ENCODE measurements around the gene PLPPR1.
A peak's percentile ranks its signal among the peaks of the same experiment; 100 is the strongest.
"Not testable (repeated sequence)": the region's sequence is repeated elsewhere in the genome, so short reads cannot be mapped to it uniquely, and the experiment has no call there.

Gene PLPPR1

DNA sequence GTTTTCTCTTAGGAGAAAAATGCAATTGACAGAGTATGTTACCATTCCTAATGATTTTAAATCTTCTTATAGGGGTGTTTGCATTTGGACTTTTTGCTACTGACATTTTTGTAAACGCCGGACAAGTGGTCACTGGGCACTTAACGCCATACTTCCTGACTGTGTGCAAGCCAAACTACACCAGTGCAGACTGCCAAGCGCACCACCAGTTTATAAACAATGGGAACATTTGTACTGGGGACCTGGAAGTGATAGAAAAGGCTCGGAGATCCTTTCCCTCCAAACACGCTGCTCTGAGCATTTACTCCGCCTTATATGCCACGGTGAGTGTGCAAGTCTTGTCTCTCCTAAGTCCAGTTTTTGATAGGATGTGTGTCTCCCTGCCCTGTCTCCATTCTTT, 280.6 kb downstream of the PLPPR1 start:
- DNase-seq = no peak

DNA sequence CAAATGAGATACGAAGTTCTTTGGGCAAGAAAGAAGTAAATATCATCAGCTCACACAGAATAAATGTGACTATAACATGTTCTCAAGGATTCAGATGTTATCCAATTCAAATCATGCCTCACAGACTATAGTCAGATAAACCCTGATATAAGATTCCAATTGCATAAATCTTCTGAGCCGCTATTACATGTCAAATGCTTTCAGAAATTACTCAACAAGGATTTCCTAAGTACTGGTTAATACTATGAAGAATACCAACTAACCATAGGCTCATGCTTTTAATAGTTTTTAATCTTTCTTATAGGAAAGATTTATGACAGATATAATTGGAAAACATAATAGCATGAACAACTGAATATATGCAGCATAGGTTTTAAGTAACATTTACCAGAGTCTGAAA, 282.7 kb downstream of the PLPPR1 start:
- no peak for DNase-seq

DNA sequence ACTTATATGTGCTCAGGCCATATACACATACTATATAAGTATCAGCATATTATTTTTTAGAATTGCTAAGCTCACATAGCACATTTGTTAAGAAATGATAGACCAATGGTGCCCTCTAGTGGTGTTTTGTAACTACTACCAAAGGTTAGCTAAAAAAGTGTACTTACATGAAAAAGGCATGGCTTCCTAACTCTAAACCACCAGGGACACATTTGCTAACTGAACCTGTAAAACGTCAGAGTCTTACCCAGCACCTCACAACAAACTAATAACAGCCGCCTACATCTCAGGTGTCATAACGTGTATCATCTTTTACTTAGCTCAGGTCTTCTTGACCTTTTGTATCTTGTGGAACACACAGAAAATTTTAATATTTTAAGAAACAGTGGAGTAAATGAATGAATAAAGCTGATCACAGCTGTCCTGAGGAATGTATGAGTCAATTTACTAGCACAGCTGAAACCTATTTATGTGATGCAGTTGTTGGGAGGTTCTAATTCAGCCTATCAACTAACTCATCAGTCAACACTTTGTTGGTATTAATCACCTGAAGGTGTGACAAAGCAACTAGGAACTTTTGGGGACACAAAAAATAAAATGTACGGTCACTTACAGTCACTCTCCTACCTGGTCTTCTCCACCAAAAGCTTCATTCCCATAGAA, 283.4 kb downstream of the PLPPR1 start:
- peak; percentile 67 for DNase-seq

DNA sequence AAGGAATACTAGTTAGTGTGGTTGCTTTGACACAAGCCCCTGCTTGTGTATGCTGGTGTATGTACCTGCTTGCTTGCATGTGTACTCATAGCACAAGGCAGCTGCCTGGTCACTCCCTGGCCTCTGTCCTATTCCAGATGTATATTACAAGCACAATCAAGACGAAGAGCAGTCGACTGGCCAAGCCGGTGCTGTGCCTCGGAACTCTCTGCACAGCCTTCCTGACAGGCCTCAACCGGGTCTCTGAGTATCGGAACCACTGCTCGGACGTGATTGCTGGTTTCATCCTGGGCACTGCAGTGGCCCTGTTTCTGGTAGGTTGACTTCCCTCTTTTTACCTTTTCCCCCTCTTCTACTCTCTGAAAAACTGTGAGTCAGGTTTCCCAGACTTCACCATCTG, 284.1 kb downstream of the PLPPR1 start:
- DNase-seq = no peak

DNA sequence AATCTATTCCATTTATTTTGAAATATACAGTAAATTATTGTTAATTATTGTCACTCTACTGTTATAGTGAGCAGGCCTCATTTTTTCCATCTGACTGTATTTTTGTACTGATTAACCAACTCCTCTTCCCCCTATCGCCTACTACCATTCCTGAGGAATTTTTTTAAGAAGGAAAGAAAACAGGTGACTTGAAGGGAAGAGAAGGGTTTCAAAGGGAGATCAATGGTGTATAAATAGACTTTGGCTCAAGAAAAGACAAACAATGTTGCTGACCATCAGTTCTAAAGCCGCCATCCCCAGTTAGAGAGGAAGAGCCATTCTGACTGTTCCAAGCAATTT, 286.6 kb downstream of the PLPPR1 start:
- no peak for DNase-seq

DNA sequence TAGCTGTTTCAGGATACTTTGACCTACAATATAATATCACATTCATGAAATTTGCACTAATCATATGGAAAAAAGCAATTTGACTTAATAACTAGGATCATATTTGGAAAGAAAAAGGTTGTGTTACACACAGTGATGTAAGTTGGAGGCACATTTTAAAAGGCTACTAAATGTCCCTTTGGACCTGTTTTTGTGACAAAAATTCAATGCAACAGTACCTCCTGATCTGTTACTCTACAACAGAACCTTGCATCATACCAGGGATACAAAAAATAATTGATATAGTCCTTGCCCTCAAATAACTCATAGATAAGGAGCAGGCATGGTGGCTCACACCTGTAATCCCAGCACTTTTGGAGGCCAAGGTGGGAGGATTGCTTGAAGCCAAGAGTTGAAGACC, 289.2 kb downstream of the PLPPR1 start:
- no peak for DNase-seq

DNA sequence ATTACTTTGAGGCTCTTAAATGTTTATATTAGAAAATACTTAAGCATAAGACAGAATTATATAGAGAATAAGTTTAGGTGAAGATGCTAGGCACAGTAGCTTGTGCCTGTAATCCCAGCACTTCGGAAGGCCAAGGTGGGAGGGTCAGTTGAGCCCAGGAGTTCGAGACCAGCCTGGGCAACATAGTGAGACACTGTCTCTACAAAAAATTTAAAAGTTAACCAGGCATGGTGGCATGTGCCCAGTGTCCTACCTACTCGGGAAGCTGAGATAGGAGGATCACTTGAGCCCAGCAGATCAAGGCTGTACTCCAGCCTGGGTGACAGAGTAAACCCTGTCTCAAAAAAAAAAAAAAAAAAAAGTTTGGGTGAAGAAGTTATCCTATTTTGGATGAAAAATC, 294.6 kb downstream of the PLPPR1 start:
- no peak for DNase-seq

DNA sequence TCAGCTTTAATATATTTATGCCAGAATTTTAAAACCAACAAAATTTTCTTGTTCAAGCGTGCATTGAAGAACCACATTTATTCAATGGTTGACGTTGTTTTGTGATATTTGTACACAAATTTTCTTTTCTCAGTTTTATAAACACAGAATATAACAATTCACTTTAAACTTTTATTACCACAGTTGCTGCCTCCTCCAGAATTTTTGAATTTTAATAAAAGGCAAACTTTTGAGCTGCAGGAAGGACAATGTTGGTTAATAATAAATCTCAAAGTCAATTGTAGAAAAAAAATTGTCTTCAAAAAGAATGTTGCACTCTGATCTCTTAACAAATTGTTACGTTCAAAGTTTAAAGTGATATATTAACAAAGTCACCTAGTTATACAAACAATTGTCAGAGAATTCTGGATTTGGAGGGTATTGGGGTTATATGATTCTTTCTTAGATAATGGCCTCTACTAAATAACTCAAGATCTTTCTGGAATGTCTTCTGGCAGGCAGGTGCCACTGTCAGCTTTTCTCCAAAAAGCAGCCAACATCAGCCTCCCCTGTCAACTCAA, 295.8 kb downstream of the PLPPR1 start:
- no peak for DNase-seq

DNA sequence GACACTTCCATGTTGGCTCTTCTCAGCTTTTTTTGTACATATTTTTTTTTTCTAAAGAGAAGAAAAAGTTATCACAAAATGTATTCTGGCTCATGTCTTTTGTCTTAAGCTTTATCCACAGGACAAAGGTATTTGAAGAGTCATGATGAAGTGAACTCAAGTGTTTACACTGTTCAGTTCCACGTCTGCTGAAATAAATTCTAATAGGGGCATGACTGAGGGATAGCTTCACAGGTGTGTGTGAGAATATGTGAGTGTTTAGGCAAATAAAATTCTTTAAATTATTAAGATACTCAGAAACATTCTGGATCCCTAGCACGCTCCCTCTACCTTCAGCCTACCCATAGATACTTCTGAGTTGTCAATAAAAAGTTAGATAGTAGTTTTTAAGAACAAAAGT, 296.5 kb downstream of the PLPPR1 start:
- DNase-seq = no peak

DNA sequence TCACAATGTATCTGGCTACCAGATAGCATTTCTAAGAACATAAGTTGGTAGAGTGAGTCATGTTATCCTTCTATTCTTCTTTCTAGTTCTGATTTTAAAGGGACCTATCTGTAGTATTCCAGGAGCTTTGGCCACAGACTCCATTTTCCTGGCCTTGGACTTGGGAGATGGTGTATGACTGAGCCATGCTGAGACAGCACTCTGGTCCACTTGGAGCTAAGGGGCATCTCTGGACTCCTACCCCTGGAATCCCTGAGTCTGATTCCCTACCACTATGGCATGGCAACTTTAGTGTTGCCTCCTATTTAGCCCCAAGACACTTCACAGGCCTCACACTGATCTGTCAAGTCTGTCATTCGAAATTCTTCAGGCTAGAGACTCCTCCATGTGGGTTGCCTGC, 297.5 kb downstream of the PLPPR1 start:
- DNase-seq = no peak

DNA sequence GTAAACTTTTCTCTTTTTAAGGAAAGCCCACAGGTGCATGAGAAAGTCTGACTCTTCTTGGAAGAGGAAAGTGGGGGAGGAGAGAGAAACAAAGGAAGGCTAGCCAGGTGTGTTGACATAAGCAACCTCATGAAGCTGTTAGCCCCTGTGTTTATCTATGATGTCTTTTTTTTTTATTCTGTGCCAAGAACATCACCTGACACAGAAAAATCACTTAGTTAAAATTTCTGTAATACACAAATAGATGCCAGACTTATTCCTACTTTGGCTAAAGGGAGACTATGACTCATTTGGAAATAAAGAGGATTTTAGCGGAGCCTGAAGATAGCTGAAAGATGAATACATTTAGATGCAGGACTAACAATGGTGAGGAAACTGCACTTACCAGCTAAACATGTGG, 298.0 kb downstream of the PLPPR1 start:
- DNase-seq = peak; percentile 39

DNA sequence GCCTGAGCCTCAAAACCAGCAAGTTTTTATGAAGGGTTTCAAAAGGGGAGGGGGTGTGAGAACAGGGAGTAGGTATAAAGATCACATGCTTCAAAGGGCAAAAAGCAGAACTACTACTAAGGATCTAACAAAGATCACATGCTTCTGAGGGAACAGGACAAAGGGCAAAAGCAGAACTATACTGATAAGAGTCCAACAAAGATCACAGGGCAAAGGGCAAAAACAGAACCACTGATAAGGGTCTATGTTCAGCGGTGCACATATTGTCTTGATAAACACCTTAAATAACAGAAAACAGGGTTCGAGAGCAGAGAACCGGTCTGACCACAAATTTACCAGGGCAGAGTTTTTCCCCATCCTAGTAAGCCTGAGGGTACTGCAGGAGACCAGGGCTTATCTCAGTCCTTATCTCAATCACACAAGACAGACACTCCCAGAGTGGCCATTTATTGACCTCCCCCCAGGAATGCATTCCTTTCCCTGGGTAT, 298.9 kb downstream of the PLPPR1 start:
- not testable (repeated sequence) for DNase-seq

DNA sequence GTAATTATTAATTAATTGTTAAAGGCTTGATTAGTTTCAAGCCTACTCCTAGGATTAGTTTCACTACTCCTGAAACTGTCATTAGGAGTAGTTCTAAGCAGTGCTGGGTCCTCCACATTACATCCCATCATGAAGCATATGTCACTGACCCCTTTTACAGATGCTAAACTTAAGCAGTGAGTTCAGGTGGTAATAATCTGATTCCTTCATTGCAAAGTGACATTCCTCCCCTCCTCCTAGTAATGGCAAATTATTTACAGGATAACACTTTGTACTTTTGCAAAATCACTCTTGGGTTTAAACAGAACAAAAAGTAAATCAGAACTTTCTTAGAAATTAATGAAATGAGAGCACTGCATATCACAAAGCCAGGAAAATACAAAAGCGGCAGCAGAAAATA, 303.8 kb downstream of the PLPPR1 start:
- DNase-seq = no peak

DNA sequence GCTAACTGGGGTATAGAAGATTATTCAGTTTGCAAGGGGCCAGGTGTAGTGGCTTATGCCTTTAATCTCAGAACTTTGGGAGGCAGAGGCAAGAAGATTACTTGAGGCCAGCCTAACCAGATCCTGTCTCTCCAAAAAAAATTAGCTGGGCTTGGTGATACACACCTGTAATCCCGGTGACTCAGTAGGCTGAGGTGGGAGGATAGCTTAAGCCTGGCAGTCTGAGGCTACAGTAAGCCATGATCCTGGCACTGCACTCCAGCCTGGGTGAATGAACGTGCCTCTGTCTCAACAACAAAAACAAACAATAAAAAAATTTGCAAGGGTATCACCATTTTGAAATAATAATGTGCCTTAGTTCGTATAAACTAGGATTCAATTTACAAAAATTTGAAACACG, 305.0 kb downstream of the PLPPR1 start:
- no peak for DNase-seq

DNA sequence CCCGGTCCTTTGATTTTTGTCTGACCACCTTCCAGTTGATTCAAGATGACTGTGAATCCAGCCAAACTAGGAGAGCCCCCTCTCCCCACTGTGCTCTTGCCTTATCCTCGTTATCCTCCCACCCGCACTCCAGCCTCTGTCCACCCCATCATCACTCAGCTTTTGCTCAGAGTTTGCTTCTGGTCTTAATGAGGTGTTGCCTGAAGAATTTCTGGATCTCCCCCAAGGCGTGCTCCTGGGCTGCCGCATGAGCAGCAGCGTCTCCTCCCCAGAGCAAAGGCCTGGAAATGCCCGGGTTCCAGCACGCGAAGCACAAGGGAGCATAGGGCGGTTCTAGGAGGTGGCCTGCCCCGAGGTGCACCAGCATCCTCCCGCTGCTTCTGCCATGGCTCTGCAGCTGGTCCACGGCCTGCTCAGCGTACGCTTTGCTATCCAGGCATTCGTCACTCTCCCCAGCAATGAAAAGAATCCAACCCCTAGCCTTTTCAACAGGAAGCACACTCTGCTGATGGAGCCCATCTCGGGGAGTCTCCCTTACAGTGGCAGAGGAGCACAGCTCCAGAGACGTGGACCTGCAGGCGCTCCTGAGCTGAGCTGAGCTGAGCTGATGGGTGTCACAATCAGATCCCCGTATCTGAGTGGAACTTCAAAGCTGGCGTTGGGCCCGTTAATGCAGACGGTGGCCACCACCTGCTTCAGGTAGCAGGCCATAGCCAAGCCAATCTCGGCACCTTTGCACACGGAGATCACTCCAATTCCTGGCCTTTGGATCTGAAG, 305.6 kb downstream of the PLPPR1 start:
- DNase-seq = no peak

DNA sequence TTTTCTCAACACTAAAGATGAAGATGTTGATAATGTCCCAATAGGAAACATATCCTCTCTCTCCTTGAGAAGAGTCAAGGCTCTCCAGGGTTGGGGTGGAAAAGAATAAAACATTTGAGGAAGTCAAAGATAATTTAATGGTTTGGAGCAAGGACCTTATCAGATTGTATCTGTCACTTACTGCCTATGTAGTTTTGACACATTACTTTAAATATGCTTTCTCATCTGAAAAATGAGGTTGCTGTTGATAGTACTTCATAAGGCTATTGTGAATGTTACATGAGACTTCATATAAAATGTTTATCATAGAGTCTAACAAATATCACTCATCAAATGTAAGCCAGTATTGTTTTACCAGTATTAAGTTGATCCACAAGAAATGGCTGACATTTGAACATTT, 307.6 kb downstream of the PLPPR1 start:
- no peak for DNase-seq

DNA sequence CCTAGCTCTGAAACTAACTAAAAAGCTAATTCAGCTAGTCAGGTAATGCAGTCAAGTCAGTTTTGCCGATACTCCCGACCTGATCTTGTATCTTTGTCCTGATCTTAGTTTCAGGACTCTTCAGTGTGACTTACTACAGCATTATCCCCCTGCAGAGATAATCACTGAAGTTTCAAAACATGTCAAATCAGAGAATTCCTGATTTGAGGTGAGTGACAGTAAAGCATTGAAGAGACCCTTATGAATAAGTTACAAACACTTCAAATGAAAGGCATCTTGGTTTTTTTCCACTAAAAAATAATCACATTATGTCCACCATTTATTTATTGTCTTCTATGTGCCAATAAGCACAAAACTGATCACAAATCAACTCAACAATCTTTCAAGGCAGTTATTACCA, 308.7 kb downstream of the PLPPR1 start:
- DNase-seq = no peak

DNA sequence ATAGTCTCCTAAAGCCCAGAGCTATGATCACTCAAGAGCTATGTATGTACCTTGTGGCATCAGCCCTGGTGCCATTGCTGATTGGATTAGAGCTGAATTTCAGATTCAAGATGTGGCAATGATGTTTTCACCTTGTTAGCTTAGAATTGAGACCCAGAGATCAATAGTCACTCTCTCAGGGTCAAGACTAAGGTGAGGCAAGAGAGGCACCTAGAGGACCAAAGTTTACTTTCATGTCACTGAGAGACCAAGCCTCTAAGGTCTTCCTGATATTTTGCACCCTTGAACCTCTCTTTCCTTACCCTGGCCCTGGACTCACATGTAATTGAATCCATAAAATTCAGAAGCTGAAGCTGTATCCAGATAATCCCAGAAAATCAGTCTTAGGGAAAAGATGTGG, 313.4 kb downstream of the PLPPR1 start:
- no peak for DNase-seq

DNA sequence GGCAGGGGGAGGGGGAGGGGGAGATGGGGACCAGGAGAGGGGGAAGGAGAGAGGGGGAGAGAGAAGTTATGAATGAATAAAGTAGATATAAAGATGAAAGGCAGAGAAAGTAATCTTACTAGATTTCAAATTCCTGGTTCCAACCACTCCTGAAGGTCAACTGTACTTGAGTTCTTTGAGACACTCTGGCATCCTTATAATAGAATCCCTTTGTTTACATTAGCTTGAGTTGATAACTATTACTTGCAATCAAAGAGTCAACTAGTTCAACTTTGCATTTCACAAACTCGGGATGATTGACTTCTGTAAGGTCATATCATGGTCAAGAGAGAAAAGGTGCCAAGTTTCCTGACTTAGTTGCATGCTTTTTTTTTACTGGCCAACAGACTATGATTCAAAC, 314.1 kb downstream of the PLPPR1 start:
- DNase-seq = no peak

DNA sequence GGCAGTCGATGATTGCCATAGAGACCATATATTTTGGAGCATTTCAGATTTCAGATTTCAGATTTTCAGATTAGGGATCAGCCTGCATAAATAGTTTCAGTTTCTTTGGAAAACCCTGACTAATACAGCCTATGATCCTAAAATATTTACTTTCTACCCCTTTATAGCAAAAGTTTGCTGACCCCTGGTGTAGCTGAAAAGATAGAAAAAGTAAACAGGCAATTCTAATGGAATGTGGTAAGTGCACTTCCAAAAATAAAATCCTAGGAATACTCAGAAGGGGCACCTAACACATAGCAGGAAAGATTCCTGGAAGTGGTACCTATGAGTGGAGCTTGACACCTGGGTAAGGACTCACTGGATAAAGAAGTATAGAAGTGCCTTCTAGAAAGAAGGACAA, 321.8 kb downstream of the PLPPR1 start:
- no peak for DNase-seq

DNA sequence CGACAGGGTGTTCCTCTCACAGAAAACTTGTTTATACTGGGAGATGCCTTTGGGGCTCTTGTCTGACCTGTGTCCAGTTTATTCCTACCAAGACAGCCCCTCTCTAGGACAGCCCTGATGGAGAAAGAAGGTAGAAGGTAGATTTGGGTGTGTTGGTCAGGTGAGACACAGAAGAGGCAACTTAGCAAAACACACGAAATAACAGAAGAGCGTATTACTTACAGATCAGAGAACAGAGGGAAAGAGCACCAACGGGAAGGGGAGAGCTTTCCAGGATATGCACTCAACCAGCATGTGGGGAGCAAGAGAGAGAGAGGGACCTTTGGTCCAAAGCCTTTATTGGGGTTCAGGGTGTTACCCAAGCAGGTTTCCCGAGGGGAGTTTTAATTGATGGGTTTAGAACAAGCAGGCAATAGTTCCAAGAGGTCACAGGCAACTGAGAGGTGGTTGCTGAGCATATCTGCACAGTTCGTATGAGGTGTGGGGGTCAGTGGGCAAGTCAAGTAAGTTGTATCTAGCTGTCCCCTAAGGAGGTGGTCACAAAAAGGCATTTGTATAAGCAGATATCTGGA, 324.5 kb downstream of the PLPPR1 start:
- no peak for DNase-seq

DNA sequence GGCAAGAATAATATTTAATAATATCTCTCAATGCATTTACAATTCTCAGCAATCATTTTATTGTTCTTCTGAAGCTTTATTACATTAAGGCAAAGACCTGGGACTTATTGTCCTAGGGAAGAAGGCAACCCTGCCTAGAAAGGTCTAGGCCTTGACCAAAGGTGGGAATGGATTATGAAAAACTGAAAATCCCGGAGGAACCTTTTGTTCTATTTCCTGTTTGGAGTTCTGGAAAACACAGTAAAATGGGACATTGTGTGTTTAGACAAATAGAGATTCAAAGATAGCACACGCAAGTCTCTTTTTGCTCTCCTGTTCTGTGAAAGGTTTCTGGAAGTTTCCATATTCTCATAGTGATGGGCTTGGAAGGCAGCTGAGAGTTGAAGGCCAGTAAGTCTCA, 325.2 kb downstream of the PLPPR1 start:
- no peak for DNase-seq

DNA sequence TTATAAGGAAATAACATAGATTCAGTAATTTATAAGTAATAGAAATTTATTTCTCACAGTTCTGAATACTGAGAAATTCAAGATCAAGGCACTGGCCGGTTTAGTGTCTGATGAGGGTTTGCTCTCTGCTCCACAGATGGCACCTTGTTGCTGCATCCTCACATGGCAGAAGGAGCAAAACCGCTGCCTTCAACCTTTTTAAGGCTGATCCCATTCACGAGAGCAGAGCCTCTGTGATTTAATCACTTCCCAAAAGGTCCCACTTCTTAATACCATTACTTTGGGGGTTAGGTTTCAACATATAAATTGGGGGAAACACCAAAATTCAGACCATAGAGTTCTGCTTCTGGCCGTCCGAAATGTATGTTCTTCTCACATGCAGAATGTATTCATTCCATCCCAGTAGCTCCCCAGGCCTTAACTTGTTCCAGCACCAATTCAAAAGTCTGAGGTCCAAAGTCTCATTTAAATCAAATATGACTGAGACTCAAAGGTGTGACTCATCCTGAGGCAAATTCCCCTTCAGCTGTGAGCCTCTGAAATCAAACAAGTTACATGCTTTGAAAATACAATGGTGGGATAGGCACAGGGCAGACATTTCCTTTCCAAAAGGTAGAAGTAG, 325.7 kb downstream of the PLPPR1 start:
- DNase-seq = no peak

Measured in NCI-H1417 treated with DMSO at 0.1 percent for 48 hours (cell line).